CD4-positive, alpha-beta T cell treated with Interleukin-15 for 1 hour (primary cell): ENCODE results near the gene SNX20.
A peak's percentile ranks its signal among the peaks of the same experiment; 100 is the strongest.

Source experiments
- DNase-seq: peaks from one replicate; pipeline ENCODE4 v3.0.0-alpha.2; 2020

SNX20 gene, protein sequence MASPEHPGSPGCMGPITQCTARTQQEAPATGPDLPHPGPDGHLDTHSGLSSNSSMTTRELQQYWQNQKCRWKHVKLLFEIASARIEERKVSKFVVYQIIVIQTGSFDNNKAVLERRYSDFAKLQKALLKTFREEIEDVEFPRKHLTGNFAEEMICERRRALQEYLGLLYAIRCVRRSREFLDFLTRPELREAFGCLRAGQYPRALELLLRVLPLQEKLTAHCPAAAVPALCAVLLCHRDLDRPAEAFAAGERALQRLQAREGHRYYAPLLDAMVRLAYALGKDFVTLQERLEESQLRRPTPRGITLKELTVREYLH

DNA sequence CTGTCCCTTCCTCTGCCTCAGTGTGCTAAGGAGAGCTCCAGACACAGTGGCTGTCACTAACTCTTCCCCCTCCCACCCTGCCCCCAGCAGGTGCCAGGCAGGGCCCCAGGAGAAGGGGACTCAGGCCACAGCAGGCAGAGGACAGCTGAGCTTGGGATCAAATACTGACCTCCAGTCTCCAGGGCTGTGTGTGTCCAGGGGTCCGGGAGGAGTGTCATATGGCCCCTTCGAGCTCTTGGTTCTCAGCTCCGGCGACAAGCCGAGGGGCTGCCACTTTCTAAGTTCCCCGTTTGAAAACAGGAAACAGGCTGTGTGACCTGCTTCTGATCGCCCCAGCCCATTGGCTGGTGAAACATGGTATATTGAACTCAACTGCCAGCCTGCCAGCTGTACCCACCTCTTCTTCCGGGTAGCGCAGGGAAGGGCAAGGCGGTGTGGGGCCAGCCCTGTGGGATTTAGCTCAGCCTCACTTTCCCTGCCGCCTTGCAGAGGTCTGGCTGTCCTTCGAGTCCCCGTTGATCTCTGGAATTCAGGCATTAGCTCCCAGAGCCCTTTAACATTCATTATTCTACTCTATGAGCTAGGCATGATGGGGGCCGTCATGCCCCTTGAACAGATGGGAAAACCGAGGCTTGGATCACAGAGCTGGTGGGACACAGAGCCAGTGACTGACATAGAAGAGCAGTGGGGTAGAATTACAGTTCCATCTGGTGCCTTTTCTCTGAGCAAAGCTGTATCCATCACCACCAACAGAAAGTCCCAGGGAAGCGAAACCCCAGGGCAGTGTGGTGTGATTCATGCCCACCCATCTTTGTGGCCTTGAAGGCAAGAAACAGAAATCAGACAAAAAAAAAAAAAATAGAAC is at the start of gene SNX20:
TSS of gene SNX20 (minus strand) at position 292 of the 865 bp plus-strand sequence. CDS start 3,786 bp downstream, outside the sequence.
- DNase-seq, result peak; percentile 84

DNA sequence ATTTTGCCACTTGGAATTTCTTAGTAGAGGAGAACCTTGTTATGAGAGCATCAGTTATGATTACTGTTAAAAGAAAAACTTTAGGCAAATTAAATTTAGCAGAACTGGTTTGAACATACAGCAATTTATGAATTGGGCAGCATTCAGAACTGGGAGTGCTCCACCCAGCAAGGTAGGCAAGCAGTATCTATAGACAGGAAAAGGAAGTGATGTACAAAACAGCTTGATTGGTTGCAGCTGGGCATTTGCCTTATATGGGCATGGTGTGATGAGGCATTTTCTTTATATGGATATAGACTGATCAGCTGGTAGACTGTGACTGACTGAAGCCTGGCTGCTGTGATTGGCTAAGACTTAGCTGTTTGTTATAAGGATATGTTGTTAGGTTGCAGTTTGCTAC is 43.2 kb upstream of the SNX20 start:
- DNase-seq, result no peak

DNA sequence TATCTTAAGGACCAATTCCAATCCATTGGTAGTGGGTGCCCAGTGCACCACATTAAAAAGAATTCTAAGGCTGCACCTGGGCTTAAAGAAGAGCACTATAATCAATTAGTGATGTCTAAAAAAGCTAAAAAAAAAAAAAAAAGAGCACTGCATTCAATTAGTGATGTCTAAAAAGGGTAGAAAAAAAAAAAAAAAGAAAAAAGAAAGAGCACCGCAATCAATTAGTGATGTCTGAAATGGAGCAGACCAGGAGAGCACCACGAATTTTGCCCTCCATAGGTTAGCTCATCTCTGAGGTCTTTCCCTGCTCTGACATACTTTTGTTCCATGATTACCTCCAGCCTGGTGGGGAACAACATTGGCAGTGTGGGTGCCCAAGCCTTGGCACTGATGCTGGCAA is 41.8 kb upstream of the SNX20 start:
- DNase-seq, result no peak

DNA sequence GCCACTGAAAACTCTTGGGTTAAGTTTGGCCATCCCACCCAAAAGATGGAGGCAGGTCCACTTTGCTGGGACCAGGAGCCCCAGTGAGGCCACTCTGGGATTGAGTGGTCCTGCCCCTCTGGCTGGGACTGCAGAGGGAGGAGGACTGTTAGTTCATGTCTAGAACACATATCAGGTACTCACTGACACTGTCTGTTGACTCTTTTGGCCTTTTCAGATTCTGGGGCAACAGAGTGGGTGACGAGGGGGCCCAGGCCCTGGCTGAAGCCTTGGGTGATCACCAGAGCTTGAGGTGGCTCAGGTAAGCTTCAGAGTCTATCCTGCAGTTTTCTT is 41.3 kb upstream of the SNX20 start:
- DNase-seq, result no peak

DNA sequence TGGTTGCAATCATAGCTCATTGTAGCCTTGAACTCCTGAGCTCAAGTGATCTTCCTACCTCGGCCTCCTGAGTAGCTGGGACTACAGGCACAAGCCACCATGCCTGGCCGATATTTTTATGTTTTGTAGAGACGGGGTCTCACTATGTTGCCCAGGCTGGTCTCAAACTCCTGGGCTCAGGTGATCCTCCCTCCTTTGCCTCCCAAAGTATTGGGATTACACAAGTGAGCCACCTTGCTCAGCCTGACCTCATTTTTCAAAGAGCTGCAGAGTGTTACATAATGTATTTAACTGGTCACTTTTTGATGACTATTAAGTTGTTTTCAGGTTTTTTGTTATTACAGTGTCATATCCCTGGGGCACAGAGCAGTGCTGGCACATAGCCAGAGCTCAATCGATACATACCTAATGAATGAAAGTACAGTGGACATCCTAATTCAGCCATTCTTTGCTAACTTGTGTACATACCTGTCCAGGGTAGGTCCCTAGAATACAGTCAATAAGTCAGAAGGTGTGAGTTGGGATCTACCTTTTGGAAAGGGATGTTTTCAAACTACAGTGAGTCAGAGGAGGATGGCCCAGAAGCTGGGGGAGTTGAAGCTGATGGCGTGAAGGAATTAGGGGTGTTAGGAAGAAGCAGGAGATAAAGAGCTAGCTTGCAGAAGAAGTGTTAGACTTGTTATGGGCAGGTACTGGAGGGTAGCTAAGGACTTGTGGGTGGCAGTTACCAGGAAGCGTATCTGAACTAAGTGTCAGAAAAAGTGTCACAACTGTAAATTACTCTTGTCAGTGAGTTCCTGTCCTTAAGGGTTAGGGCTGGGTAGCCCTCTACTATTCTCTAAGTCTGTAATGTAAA is 40.7 kb upstream of the SNX20 start:
- no peak for DNase-seq

DNA sequence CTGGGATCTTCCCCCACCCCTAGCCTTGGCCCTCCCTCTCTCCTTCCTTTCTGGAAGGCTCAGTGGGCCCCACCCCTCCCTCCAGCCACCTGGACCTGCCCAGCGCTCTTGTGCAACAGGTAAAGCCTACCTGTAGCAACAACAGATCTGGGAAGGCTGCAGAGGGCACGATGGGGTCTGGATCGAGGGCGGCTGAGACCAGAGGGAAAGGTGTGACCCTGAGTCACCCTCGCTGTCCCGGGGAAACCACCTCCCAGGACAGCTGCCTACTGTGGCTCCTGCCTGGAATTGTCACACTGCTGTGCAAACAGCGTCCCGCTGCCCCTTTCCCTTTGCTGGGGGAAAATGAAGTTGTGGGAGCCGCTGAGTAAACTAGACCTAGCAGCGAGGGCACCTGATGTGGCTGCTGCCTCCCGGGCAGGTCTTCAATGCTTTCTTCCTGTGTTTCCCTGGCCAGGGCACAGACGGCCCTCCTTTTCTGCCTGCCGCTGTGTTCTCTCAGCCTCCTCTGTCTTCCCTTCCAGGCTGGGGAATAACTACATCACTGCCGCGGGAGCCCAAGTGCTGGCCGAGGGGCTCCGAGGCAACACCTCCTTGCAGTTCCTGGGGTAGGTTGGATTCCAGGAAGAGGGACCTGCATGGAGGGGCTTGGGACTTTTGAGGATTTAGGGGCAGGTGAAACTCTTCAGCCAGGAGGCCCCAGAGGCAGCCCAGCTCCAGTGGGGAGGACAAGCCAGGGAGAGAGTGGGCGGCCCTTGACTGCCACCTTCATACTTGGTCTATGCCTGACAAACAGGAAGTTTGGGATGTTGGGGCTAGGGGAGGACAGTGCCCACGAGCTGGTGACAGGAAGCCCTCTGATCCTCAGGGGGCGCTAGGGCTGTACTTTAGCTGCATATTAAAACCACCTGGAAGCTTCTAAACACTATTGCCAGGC is 38.6 kb upstream of the SNX20 start:
- no peak for DNase-seq

DNA sequence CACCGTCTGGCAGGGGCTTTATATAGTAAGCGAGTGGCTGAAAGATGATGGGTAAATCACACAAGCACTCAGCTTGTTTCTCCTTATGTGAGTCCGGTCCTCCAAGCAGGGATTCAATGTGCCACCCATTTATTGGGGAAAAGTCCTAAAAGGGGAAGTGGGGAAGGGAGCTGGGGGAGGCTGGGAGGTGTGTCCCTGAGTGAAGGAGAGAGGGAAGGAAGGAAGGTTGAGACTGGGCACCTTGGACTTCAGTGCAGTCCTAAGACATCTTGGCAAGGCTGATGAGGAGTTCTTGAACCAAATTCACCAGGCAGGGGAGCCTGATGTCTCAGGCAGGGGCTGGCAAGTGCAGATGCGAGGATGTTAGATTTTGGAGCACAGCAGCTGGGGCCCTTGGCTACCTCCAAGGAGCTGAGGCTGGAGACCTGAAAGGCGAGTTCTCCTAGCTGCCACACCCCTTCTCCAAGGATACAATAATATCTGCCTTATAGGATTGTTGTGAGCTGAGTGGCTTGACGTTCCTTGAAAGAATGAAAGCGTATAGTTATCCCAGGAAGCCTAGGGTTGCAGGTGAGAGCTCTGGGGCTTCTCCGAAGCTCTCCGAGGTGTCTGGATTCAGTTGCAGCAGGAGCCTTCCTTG is 37.8 kb upstream of the SNX20 start:
- DNase-seq, result no peak

DNA sequence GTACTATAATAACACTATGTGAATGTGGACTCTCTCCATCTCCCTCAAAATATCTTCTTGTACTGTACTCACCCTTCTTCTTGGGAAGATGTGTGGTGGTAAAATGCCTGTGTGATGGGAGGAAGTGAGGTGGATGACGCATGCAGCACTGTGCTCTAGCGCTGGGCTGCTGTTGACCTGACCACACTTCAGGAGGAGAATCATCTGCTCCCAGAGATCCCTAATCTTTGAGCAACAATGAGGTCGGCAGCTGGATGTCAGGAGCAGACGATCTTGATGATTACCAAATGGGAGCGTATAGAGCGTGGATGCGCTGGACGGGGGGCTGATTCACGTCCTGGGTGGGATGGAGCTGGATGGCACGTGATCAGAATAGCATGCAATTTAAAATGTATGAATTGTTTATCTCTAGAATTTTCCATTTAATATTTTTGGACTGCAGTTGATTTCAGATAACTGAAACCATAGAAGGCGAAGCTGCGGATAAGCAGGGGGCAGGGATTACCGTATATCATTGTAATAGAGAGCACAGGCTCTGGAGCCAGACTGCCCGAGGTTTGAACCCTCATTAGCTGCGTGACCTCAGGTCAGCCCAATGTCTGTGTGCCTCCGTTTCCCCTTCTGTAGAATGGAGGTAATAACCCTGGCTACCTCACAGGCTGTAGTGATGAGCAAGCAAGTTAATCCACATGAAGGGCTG is 37.1 kb upstream of the SNX20 start:
- DNase-seq, result no peak

DNA sequence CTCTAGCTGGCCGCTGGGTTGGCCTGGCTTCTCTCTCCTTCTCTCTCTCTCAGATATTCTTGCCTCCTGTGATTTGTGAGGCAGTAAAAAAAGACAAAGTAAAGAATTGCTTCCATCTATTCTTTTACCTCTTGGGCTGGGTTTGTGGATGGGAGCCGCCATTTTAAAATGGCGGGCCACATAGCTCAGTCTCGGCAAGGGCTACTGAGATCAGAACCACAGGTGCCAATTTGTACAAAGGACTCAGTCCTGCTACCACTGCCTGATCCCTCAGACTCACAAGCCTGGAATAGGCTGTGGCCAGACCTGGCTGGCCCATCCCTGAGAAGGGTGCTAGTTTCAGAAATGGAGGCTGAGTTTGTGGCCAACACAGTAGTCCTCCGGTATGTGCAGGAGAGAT is 36.4 kb upstream of the SNX20 start:
- no peak for DNase-seq

DNA sequence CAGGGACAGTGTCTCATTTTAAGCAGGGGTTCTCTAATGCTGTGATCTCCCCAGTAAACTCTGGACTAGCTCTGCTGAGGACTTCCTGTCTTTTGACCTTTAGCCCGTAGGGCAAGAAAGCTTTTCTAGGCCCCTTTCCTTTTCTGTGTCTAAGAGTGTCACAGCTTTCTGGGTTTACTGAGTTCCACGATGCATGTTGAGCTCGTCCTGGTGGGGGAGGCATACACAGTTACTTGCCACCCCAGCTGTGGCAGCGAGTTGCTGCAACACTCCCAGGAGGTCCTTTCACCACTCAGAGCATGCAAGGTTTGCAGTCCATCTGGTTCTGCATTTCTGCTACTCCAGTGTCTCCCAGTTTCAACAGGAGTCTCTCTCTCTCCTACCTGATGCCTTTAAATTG is 36.0 kb upstream of the SNX20 start:
- DNase-seq, result no peak

DNA sequence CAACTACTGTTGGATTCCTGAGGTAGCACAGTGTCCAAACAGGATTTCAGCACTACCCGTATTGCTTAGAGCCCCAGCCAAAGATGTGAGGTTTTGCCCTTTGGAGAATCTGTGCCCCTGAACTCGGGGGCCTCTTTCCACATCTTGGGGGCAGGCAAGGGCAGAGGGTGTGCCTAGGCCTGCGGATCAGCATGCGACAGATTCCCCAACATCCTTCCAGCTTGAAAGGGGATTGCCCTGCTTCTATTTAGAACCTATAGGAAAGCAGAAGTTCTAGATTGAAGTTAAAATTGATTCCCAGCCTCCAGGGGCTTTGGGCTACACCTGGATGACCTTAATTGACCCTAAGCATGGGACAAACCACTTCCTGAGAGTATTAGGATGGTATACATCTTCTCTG is 31.8 kb upstream of the SNX20 start:
- DNase-seq, result no peak

DNA sequence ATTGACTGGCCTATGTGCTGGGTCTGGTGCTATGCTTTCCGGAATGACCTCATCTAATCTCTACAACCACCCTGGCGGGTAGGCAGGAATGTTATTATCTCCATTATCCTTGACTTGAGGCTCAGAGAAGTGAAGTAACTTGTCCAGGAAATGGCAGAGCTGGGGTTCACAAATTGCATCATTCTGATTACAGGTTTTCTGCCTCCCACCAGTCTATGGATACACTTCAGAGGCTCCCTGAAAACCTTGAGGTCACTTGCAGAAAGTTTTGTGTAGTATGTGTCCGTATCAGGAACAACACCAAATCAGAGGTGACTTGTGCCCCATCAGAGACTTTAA is 31.4 kb upstream of the SNX20 start:
- no peak for DNase-seq

DNA sequence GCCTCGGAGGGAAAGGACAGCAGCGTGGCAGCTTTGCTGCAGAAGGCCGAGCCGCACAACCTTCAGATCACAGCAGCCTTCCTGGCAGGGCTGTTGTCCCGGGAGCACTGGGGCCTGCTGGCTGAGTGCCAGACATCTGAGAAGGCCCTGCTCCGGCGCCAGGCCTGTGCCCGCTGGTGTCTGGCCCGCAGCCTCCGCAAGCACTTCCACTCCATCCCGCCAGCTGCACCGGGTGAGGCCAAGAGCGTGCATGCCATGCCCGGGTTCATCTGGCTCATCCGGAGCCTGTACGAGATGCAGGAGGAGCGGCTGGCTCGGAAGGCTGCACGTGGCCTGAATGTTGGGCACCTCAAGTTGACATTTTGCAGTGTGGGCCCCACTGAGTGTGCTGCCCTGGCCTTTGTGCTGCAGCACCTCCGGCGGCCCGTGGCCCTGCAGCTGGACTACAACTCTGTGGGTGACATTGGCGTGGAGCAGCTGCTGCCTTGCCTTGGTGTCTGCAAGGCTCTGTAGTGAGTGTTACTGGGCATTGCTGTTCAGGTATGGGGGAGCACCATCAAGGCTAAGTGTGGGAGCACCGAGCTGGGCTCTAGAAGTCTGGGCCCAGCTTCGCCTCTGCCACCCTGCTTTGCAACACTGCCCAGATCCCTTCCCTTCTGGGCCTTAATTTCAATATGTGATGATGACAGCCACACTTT is 30.9 kb upstream of the SNX20 start:
- no peak for DNase-seq

DNA sequence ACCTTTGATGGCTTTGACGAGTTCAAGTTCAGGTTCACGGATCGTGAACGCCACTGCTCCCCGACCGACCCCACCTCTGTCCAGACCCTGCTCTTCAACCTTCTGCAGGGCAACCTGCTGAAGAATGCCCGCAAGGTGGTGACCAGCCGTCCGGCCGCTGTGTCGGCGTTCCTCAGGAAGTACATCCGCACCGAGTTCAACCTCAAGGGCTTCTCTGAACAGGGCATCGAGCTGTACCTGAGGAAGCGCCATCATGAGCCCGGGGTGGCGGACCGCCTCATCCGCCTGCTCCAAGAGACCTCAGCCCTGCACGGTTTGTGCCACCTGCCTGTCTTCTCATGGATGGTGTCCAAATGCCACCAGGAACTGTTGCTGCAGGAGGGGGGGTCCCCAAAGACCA is 29.9 kb upstream of the SNX20 start:
- no peak for DNase-seq

DNA sequence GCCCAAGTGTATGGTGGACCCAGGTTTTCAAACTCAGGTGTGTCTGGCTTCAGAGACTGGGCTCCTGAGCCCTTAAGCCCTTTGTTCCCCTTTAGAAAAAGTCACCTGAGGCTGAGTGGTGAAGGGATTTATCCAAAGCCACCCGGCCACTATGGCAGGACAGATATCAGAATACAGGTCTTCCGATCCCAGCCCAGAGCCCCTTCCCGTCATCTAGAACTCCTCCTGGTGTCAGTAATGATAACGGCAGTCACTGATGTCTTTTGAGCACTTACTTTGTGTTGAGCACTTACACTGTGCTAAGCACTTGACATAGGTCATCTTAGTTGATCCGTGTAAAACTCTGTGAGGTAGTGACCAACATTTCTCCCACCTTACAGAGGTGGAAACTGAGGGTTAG is 28.9 kb upstream of the SNX20 start:
- no peak for DNase-seq

DNA sequence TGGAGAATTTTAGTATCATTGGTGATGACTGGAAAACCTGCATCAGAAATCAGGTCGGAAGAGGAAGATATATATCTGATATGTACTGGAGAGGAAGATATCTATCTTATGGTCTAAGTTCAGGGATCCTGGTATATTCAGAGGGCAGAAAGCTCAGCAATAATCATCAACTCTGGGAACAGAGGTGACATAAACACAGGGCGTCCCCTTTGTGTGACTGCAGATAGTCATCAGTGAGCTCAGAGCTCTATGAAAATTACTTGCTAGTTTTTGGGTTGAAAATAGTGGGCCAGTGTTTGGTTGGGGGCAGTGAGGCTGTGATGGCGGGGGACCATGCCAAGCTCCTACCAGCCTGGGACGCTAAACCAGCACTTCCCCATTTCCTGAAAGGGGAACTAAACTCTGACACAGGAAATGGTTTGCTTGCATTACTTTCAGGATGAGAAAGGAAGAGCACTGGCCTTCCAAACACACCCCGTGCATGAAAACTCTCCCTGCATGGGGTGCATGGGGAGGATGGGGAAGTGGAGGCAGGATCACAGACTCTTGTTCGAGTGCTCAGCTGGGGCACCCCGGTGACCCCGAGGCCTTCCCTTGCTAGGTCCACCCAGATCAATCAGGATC is 28.1 kb upstream of the SNX20 start:
- DNase-seq, result peak; percentile 44

DNA sequence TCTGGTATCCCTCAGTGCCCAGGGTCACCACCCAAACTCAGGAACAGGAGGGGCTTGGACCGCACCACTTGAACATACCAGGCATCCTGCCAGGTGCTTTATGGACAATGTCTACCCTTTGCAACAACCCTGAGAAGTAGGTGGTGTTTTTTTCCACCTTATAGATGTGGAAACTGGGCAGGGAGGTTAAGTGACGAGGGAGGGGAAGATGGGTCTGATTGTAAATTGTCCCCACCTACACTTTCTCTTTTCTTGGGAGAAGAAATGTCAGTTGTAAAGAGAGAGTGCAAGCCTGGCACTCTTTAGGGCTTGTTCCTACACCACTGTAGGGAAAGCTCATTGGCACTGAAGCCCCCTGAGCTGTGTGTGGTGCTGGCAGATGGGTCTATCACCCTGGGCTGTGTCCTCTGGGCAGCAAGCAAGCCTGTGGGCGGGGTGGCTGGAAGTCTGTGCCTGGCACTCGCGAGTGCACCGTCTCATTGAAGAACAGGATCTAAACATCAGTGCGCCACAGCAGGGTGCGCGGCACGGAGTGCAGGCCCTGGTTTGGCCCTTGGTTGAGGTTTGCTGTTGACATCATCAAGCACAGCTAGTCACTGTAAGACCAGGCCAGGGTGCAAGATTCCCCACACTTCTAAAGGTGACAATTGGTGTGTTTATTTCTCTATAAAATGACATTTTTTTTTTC is 27.4 kb upstream of the SNX20 start:
- DNase-seq, result no peak

DNA sequence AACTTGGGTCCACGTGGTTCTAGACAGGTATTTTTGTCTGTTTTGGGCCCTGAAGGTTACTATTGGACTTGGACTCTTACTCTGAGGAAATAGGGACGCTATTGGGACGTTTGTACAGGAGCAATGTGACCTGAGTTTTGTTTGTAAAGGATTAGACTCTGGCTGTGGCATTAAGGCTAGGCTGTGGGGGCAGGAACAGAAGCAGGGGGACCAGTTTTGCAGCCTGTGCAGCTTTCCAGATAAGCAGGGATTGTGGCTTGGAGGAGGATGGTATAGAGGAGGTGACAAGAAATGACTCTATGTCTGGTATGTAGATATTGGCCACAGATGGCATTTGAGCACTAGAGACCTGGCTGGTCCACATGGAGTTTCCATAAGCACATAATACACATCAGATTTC is 25.1 kb upstream of the SNX20 start:
- DNase-seq, result no peak

DNA sequence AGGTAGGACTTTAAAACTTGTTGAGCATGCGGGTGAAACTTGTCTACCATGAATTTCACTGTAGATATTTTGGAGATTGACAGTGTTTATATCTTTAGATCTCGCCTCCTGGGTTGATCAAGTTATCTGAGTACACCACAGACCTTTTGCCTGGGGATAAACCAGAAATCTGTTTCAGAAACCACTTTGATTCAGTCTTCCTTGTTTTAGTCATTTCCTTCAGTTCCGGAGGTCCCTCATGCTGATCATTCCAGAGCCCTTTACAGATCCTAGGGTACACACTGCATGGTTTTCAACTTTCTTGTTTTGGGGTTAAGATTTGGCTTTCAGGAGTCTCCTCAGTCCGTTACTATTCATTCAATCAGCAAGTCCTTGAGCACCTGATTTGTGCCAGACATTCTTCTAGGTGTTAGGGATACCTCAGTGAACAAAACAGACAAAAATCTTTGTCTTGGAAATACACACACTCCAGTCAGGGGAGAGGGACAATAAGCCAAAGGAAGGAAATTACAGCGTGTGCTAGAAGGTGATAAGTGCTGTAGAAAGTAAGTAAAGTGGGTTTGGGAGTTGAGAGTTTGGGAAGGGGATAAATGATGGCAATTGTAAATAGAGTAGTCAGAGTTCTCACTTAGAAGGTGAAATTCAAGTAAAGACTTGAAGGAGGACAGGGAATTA is 24.5 kb upstream of the SNX20 start:
- no peak for DNase-seq
